Activated CD4-positive, alpha-beta T cell treated with anti-CD3 and anti-CD28 coated beads, Interleukin-2, amount 50 U/mL, for 24 hours (primary cell): ENCODE data around the gene PSAT1.

Experiments used
- DNase-seq, 2 donors: peaks; one replicate each; pipeline ENCODE4 v3.0.0-alpha.2; 2020; ENCODE audit warnings: low read depth in 1 of 2, low spot score in 1 of 2

Gene PSAT1

DNA sequence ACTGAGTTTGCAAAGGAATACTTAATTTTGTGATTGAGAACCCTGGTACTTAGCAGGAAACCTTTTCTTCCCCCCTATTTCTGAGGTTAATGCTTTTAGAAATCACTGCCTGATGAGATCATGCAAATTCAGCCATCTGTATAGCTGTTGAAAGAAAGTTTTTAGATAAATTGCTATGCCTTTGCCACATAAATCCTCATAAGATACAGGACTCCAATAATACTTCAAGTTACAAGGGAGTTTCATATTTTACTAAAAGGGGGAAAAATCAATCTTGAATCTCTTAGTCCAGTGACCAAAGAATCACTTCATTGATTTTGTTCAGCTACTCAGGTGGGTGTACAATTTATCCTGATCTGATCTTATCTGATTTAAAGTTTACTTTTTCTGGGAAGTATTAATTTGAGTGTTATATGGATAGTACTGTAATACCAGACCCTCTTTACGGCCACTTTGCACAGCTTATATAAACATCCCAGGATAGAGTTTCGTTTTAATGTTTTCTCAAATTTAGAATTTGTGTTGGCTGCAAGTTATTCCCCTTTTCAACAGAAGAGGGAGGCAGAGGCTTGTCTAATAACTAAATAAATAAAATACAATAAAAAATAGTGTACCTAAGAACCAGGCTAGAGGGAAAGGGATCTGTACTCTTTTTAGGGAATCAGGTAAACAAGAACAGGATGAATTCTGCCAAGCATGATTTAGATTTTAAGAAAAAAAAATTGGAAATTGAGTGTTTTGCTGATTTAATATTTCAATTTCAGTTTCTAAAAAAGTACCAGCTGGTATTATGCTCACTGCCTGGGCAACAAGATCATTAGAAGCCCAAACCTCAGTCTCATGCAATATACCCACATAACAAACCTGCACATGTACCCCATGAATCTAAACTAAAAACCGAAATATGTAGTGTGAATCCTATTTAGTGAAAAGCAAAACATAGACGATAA is 69.1 kb downstream of the PSAT1 start:
- no peak for DNase-seq

DNA sequence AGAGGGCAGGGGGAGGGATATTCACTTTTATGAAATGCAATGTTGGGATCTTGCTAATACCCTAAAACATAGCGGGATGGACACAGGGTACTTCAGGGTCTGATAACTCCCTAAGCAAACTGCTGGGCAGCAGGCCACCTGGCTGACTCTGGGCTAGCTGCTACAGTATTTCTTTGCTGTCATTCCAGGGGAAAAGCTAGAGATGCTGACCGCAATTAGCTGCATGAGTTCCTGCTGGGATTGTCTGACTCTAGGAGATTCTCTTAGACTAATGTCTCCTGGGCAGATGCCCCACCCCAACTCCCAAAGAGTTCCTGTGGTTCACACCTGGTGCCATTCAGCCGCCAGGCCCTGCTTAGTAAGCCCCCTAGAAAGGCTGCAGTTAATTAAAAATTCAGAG is 69.9 kb downstream of the PSAT1 start:
- DNase-seq = no peak

DNA sequence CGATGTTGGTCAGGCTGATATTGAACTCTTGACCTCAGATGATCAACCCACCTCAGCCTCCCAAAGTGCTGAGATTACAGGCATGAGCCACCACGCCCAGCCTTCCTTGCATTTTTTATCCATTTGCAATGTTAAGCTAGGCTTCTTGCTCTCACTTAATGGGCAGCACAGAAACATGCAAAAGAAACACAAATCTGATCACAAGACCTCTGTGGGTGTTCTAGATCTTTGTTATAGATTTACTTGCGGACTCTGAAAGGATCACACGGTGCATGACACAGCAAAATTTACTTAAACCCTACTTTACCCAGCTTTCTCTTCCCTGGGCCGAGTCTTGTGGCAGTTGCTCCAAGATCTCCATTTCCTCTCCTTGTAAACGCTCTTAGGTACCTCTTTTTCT is 71.3 kb downstream of the PSAT1 start:
- no peak for DNase-seq

DNA sequence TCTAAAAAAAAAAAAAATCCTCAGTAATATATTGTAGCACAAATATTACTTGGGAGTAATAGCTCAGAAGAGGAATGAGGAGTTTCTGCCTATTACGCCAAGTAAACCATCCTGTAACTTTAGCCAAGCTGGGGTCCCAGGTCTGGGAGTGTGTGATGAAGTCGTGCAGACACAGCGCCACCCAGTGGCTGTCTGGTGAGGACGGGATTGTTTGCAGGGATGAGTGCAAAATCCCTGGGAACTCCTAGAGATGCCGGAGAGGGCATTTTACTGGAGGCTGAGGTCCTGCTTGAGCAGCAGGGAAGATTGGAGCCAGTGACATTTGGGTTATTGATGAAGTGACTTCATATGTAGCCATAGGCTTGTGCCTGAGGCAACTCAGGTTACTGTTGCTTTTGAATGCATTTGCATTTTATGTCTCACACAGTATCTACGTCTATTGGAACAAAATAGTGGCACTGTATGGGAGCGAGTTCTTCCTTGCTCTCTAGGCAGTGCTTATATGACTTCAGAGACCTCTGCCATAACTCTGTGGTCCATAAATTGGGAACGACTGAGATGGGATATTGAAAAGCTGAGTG is 72.8 kb downstream of the PSAT1 start:
- peak in 1 of 2 donors; percentile 25 for DNase-seq

DNA sequence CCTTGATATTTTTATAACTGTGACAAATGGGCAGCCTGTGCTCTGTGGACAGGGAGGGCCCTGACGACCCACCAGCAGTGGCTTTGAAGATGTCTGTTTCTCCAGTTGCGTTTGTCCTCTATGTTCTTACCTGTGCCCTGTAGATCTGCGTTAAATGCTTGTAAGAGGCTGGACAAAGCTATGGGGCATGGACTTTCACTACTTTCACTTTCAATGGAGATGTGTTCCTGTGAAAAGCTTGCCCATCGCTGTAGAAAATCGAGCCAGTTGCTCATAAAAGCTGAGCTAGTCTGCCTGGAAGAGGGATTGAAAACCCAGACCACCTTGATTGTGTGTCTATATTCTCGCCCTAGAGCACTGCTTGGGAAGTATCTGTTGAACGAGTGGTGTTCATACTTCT is 74.1 kb downstream of the PSAT1 start:
- no peak for DNase-seq

DNA sequence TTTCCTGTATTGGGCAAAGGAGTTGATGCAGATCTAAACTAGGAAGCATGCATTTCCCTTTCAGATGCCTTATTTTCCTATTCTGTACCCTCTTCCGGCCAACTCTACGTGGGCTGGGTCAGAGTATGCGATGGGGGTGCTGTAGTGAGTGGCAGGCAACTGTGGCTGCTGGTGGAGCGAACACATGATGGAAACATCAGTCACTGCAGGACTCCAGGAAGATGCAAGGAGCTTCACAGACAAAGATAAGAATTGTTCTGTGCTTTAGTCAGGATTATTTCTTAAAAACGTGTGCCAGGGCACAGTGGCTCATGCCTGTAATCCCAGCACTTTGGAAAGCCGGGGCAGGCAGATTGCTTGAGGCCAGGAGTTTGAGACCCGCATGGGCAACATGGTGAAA is 75.1 kb downstream of the PSAT1 start:
- no peak for DNase-seq
